Naive thymus-derived CD4-positive, alpha-beta T cell (primary cell): ENCODE measurements around the gene GATAD1. TPM values are rescaled to one million over a fixed set of nuclear protein-coding genes. Genes with fewer than 3 reads are reported as not detected.
"Not testable (repeated sequence)": the region's sequence is repeated elsewhere in the genome, so short reads cannot be mapped to it uniquely, and the experiment has no call there.

Source experiments
- ATAC-seq: fragments of 150-1000 bp; cut with Tn5 transposase; 2 replicates; pipeline ENCODE4 v1.10.0; 2021; ENCODE audit warnings: mild to moderate bottlenecking, moderate library complexity
- CTCF ChIA-PET: fragments of 350-600 bp; sonication (Branson Sonifier 250); formaldehyde crosslinking; loops from one replicate; lab custom pipeline; 2021; ENCODE audit warnings: antibody characterized with exemption; lab: Charles Lee
- POLR2A ChIA-PET: fragments of 350-600 bp; sonication (Branson Sonifier 250); formaldehyde crosslinking; loops from one replicate; lab custom pipeline; 2021; ENCODE audit warnings: antibody characterized with exemption, inconsistent platforms; lab: Charles Lee
- DNase-seq, 9 donors: peaks; one replicate each; pipeline versions ENCODE4 v3.0.0 to v3.0.0-alpha.2; 2020 to 2022; ENCODE audit warnings: mixed read lengths in 1 of 9
- H3K27ac ChIP-seq: one replicate; pipeline ENCODE4 v1.7.0; 2013; ENCODE audit warnings: mild to moderate bottlenecking, low read depth, low read length, moderate library complexity
- H3K27me3 ChIP-seq, 2 donors: one replicate each; pipeline ENCODE4 v1.7.0; 2013; ENCODE audit warnings: low read length in 2 of 2, mild to moderate bottlenecking in 2 of 2, moderate library complexity in 2 of 2; ENCODE audit not compliant: control insufficient read depth in 2 of 2, insufficient read depth in 2 of 2
- H3K36me3 ChIP-seq, 3 experiments: 1 replicate in 2 of 3; 2 replicates in 1 of 3; pipeline ENCODE4 v1.7.0; 2013; ENCODE audit warnings: low read length in 3 of 3, mild to moderate bottlenecking in 3 of 3, moderate library complexity in 1 of 3; ENCODE audit not compliant: insufficient read depth in 3 of 3, control insufficient read depth in 2 of 3
- H3K4me1 ChIP-seq, 2 donors: one replicate each; pipeline ENCODE4 v1.7.0; 2013; ENCODE audit warnings: low read length in 2 of 2, mild to moderate bottlenecking in 2 of 2, moderate library complexity in 1 of 2; ENCODE audit not compliant: control insufficient read depth in 2 of 2, insufficient read depth in 2 of 2
- H3K4me3 ChIP-seq: 2 replicates; pipeline ENCODE4 v1.7.0; 2013; ENCODE audit warnings: mild to moderate bottlenecking, low read length
- H3K9me3 ChIP-seq, 3 experiments: 1 replicate in 2 of 3; 2 replicates in 1 of 3; pipeline ENCODE4 v1.7.0; 2013; ENCODE audit warnings: low read length in 3 of 3; ENCODE audit not compliant: control insufficient read depth in 2 of 3
- H3K27ac Mint-ChIP-seq, 9 donors: one replicate each; pipeline ENCODE4 v1.8.0; 2020 to 2022; ENCODE audit warnings: mixed read lengths in 9 of 9, mild to moderate bottlenecking in 8 of 9, moderate library complexity in 5 of 9, inconsistent platforms in 2 of 9
- H3K27me3 Mint-ChIP-seq, 5 donors: one replicate each; pipeline ENCODE4 v1.8.0; 2021 to 2022; ENCODE audit warnings: mixed read lengths in 5 of 5, mild to moderate bottlenecking in 1 of 5
- H3K36me3 Mint-ChIP-seq, 5 donors: one replicate each; pipeline ENCODE4 v1.8.0; 2020 to 2022; ENCODE audit warnings: mixed read lengths in 5 of 5, mild to moderate bottlenecking in 3 of 5, inconsistent platforms in 1 of 5
- H3K4me1 Mint-ChIP-seq, 7 donors: one replicate each; pipeline ENCODE4 v1.8.0; 2020 to 2022; ENCODE audit warnings: mixed read lengths in 7 of 7, mild to moderate bottlenecking in 3 of 7, inconsistent platforms in 1 of 7
- H3K4me3 Mint-ChIP-seq, 10 donors: one replicate each; pipeline ENCODE4 v1.8.0; 2020 to 2022; ENCODE audit warnings: mild to moderate bottlenecking in 10 of 10, mixed read lengths in 10 of 10, moderate library complexity in 6 of 10, inconsistent platforms in 2 of 10
- H3K9me3 Mint-ChIP-seq, 11 donors: one replicate each; pipeline ENCODE4 v1.8.0; 2020 to 2022; ENCODE audit warnings: mixed read lengths in 11 of 11, mild to moderate bottlenecking in 4 of 11, inconsistent platforms in 1 of 11, moderate library complexity in 1 of 11
- intact Hi-C, 2 donors: fragments of 100-400 bp; cut with micrococcal nuclease; formaldehyde crosslinking; loops; one replicate each; pipeline ENCODE4 v1.15.1; 2023
- polyA plus RNA-seq, 2 donors: library from polyadenylated mRNA; unstranded; fragments of 300-500 nt; fragmentation: Illumina TruSeq; gene quantifications; one replicate each; pipeline ENCODE4 v1.2.3, GENCODE V29; 2021
- total RNA-seq, 6 experiments: library from RNA in 5 of 6; stranded (reverse) in 5 of 6; gene quantifications; 1 replicate in 5 of 6; 2 replicates in 1 of 6; pipeline ENCODE4 v1.2.3 and lab custom pipeline; 2021 to 2026

Gene GATAD1
- total and polyA plus RNA-seq, 7 experiments from 2014 or later: 5.3 to 34.7 (median 22.3) TPM

DNA sequence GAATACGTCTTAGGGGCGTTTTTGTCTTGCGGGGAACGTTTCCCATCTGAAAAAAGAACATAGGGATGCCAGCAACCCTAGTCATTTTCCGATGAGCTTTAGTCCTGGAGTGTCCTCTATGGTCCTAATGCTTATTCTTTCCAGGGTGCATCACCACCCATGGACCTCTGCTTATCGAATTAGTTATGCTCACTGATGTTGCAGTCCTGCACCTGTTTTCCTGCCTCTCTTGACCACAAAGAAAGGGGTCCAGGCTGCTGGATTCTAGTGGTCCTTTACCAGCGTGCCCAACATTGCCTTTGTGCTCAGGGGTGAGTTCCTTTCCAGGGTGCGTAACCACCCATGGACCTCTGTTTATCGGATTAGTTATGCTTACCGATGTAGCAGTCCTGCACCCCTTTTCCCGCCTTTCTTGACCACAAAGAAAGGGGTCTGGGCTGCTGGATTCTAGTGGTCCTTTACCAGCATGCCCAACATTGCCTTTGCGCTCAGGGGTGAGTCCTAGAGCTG, 28.0 kb downstream of the GATAD1 start:
- H3K4me1 ChIP-seq, H3K36me3 ChIP-seq, CTCF ChIA-PET: not testable (repeated sequence)

DNA sequence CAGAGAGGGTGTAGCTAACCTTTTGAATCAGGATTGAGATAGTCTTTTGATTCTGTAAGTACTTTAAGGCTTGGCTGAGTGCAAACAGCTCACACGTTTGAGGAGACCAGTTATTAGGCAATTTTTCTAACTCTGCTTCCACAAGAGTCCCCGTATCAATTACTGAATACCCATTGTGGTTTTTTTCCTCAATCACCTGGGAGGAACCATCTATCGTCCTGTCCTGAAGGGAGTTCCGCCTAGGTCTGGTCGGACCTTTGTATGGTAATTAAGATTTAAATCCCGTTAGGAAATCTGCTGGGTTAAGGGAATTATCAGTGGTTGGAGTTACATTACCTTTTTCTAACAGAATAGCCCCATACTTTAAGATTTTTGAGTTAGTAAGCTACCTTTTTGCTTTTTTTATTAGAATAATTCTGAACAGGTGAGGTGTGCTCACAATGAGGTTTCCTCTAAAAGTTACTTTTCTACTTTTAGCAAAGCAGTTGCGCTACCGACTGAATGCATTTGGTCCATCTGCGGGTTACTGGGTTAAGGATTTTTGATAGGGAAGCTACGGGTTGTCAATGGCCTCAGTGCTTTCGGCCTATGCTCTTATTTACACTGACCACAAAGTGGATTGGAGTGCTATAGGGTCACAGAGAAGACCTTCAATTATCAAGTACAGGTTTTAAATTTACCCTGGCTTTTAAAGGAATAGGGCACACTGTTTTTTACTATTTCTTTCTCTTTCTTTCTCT, 28.7 kb downstream of the GATAD1 start:
- H3K36me3 Mint-ChIP-seq: peaks cover 0 to 14% (median 0%) of the 10 kb centered on the region in 5 donors
- CTCF ChIA-PET, H3K4me3 ChIP-seq, H3K36me3 ChIP-seq, H3K4me3 Mint-ChIP-seq, H3K9me3 Mint-ChIP-seq, H3K4me1 ChIP-seq, H3K27ac Mint-ChIP-seq, intact Hi-C loops, H3K9me3 ChIP-seq, H3K27ac ChIP-seq, H3K4me1 Mint-ChIP-seq, POLR2A ChIA-PET, H3K27me3 Mint-ChIP-seq, DNase-seq, H3K27me3 ChIP-seq, ATAC-seq: not testable (repeated sequence)

More for the DNA sequence above, 28.0 kb downstream of the GATAD1 start:
- H3K27me3 Mint-ChIP-seq, H3K9me3 ChIP-seq, H3K27me3 ChIP-seq, H3K27ac ChIP-seq, H3K4me3 ChIP-seq, H3K4me3 Mint-ChIP-seq, POLR2A ChIA-PET, H3K9me3 Mint-ChIP-seq, intact Hi-C loops, H3K4me1 Mint-ChIP-seq, ATAC-seq, H3K27ac Mint-ChIP-seq, DNase-seq: not testable (repeated sequence)
- H3K36me3 Mint-ChIP-seq: peaks cover 0 to 14% (median 2%) of the 10 kb centered on the region in 5 donors

DNA sequence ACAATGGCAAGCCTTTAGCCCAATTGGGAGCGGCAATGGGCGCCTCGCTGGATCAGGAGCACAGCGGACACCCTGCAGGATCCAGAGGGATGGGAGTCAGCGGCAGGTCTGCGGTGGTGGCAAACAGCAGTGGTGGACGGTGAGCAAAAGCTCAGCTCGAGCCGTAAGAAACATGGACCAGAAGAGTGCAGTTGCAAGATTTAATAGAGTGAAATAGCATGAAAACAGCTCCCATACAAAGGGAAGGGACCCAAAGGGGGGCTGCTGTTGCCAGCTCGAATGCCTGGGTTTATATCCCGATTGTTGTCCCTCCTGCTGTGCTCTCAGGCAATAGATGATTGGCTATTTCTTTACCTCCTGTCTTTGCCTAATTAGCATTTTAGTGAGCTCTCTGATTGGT, 30.4 kb downstream of the GATAD1 start, which contains the start of gene ERVW-1:
Gene ERVW-1, minus strand, starts transcription at position 266 of the 400 bp plus-strand sequence. CDS start 7,565 bp downstream, outside the sequence.
- POLR2A ChIA-PET: interaction anchor here (1.2 kb wide), 1 partner anchor 30 kb away, joined by 3 read pairs; no protein-coding TSS in a partner anchor
- CTCF ChIA-PET, intact Hi-C loops, H3K36me3 ChIP-seq, H3K27me3 ChIP-seq, H3K4me1 ChIP-seq, DNase-seq, H3K9me3 ChIP-seq, H3K4me1 Mint-ChIP-seq, H3K27ac Mint-ChIP-seq, H3K36me3 Mint-ChIP-seq, ATAC-seq, H3K27me3 Mint-ChIP-seq, H3K4me3 ChIP-seq, H3K4me3 Mint-ChIP-seq, H3K27ac ChIP-seq, H3K9me3 Mint-ChIP-seq: not testable (repeated sequence)

DNA sequence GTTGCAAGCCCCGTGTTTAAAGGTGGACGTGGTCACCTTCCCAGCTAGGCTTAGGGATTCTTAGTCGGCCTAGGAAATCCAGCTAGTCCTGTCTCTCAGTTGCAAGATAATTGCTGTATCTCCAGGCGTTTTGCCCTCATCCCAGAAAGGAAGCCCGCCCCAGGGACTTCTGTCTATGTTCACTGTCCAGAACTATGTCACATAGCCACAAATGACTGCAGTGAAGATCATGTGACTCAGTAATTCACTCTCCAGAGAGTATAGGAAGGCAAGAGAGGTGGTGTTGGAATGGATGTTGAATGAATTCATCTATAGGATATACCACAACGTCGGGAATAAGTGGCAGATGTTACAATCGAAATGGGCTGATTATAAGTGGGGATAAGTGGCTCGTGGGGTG, 30.8 kb downstream of the GATAD1 start:
- Histone ChIP-seq H3K9me3 (no peaks in the 10 kb centered on the region), H3K27me3 (no peaks in the 10 kb centered on the region), H3K27ac (no peak overlapping the region), H3K4me3 (no peak overlapping the region), H3K4me1 (no peaks in the 10 kb centered on the region), H3K36me3 (no peaks in the 10 kb centered on the region)
- no peak for ATAC-seq
- Mint-ChIP-seq H3K27me3 (no peaks in the 10 kb centered on the region), H3K4me1 (no peaks in the 10 kb centered on the region), H3K27ac (no peak overlapping the region), H3K9me3 (no peaks in the 10 kb centered on the region), H3K4me3 (no peak overlapping the region), H3K36me3 (peaks cover 0 to 7% (median 0%) of the 10 kb centered on the region in 5 donors)
- no peak for DNase-seq
- CTCF ChIA-PET: no interaction called here
- intact Hi-C loops: no loop called here
- POLR2A ChIA-PET: interaction anchor here (1.2 kb wide), 1 partner anchor 30 kb away, joined by 3 read pairs; no protein-coding TSS in a partner anchor

DNA sequence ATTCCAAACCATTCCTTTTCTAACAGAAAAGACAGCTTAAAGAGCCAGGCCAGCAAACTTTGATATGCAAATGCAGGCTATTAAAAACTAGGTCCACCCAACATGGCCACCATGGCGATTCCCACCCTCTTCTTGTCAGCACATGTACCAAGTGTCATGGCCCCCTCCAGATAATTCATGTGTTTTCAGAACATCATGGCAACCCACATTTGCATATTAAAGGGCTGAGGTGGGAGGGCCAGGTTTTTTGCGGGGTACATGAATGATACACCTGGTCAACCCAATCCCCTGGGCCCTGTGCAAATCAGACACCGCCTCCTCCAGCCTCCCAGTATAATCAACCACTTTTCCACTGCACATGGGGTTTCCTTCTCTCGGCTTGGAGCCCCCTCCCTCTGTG, 31.4 kb downstream of the GATAD1 start:
- no peaks in the 10 kb centered on the region for H3K9me3 Mint-ChIP-seq
- H3K27me3 ChIP-seq: no peaks in the 10 kb centered on the region
- no peak overlapping the region for H3K4me3 ChIP-seq
- no peaks in the 10 kb centered on the region for H3K36me3 ChIP-seq
- H3K36me3 Mint-ChIP-seq: peaks cover 0 to 7% (median 0%) of the 10 kb centered on the region in 5 donors
- H3K27ac Mint-ChIP-seq: no peak overlapping the region
- ChIA-PET CTCF (no interaction called here), POLR2A (no interaction called here)
- no peaks in the 10 kb centered on the region for H3K4me1 ChIP-seq
- no peak overlapping the region for H3K4me3 Mint-ChIP-seq
- H3K9me3 ChIP-seq: no peaks in the 10 kb centered on the region
- intact Hi-C loops: no loop called here
- H3K27ac ChIP-seq: no peak overlapping the region
- ATAC-seq (no peak), DNase-seq (no peak)
- no peaks in the 10 kb centered on the region for H3K4me1 Mint-ChIP-seq
- H3K27me3 Mint-ChIP-seq: no peaks in the 10 kb centered on the region

DNA sequence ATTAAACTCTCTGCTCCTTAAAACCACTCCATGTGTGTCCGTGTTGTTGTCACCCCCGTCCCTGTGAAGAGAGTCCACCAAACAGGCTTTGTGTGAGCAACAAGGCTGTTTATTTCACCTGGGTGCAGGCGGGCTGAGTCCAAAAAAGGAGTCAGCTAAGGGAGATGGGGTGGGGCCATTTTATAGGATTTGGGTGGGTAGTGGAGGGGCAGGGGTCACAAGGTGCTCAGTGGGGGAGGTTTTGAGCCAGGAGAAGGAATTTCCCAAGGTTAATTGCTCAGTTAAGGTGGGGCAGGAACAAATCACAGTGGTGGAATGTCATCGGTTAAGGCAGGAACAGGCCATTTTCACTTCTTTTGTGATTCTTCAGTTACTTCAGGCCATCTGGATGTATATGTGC, 31.9 kb downstream of the GATAD1 start:
- H3K27me3 Mint-ChIP-seq, H3K36me3 ChIP-seq, H3K4me3 Mint-ChIP-seq, H3K27ac Mint-ChIP-seq, intact Hi-C loops, H3K4me1 Mint-ChIP-seq, ATAC-seq, H3K9me3 Mint-ChIP-seq, H3K27ac ChIP-seq, H3K9me3 ChIP-seq, H3K4me1 ChIP-seq, POLR2A ChIA-PET, DNase-seq, CTCF ChIA-PET, H3K27me3 ChIP-seq, H3K4me3 ChIP-seq, H3K36me3 Mint-ChIP-seq: not testable (repeated sequence)

DNA sequence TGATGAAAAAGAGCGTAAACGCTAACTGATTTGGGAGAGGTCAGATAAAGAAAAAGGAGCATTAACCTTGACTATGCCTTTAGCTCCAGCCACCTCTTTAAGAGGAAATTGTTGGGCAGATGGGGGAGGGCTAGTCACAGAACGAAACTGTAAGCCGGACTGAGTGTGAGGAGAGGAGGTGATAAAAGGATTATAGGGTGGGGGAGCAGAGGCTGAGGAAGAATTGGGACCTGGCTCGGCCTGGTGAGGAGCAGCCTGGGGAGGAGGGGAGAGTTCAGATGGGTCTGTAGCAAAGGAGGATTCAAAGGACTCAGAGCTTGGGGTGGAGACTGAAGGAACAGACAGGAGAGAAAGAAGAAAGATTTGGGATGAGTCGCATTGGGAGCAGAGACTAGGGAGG, 36.3 kb downstream of the GATAD1 start:
- H3K27me3 ChIP-seq, H3K27ac ChIP-seq, ATAC-seq, H3K9me3 Mint-ChIP-seq, H3K9me3 ChIP-seq, intact Hi-C loops, H3K27ac Mint-ChIP-seq, H3K4me1 Mint-ChIP-seq, H3K4me3 ChIP-seq, POLR2A ChIA-PET, H3K27me3 Mint-ChIP-seq, DNase-seq, CTCF ChIA-PET, H3K4me1 ChIP-seq, H3K4me3 Mint-ChIP-seq: not testable (repeated sequence)
- H3K36me3 ChIP-seq: peaks cover 5 to 29% (median 12%) of the 10 kb centered on the region in 3 experiments
- peaks cover 0 to 17% (median 7%) of the 10 kb centered on the region in 5 donors for H3K36me3 Mint-ChIP-seq
